HG02884 (cell line): ENCODE data around the gene SLC23A1.

Source experiments
- ATAC-seq: cut with Tn5 transposase; IDR thresholded peaks from one replicate; pipeline ENCODE4 v1.9.1; 2021; ENCODE audit warnings: mild to moderate bottlenecking, moderate library complexity; ENCODE audit not compliant: unreplicated experiment

The SLC23A1 gene

DNA sequence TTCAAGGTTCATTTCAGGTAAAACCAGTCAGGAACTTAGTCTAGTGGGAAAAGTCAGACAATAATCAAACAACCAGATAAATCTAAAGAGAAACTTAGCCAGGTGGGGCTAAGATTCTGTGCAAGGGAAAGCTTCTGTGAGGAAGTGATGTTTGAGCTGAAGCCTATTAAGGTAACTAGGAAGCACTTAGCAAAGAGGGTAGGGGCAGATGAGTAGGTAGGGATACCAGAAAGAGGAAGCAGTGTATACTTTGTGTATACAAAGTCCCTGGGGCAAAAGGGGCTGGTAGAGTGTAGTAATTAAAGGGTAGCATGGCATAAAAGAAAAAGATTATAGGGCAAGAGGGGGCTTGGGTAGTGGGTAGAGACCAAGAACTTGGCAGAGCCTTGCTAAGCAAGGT lies 24.4 kb upstream of the SLC23A1 start:
- ATAC-seq, result no peak

- ATAC-seq, result no peak
Observed at GRCh38 chr5:139406963-139407362, 23.9 kb upstream of the SLC23A1 start.

DNA sequence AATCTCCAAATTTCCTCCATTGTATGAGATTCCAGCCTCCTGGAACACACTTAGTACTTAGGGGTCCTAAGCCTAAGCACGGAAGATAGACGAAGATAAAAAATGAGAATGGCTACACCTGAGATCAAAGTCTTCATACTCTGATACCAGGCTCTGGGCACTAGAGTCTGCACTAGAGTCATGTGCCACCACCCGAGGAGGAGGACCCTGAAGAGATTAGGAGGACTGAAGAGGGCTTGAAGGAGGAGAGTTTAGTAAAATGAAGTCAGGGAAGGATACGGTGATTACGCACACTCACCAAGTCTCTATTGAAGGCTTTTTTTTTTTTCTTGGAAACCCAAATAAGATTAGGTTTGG lies 21.4 kb upstream of the SLC23A1 start:
- no peak for ATAC-seq

DNA sequence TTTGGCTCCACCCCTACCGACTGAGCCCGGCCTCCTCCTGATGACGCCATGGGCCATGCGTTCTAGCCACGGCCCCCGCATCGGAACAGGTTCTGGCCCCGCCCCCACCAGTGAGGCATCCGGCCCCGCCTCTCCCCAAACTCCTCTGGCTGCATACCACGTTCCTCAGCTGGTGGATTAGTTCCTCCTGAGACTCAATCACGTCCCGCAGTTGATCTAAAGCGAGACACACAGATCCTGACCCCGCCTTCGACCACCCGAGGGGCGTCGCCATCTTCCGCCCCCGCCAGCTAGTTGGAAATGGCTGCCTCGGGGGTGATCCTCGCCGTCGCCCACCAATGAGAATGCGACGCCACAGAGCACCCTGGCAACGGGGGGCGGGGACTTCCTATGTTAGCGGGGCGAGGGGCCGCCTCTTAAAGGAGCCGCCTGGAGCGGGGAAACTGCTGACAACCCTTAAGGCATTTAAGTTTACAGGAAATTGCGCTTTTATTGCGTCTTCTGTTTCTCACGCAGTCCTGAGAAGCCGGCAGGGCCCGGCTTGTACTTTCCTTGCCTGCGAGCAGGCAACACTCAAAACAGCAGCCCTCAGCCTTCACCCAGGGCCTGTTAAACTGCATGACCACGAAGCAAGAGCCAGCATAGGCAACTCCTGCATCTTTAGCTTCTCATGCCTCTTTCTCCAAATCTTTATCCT lies 20.8 kb upstream of the SLC23A1 start, which contains the start of gene SPATA24:
SPATA24 (minus strand) TSS at position 303 of the 697 bp plus-strand sequence; CDS start at position 274, 29 bp downstream.
- ATAC-seq, result peak; percentile 78

- peak; percentile 3 for ATAC-seq
Observed at GRCh38 chr5:139403418-139403786, 20.3 kb upstream of the SLC23A1 start.

DNA sequence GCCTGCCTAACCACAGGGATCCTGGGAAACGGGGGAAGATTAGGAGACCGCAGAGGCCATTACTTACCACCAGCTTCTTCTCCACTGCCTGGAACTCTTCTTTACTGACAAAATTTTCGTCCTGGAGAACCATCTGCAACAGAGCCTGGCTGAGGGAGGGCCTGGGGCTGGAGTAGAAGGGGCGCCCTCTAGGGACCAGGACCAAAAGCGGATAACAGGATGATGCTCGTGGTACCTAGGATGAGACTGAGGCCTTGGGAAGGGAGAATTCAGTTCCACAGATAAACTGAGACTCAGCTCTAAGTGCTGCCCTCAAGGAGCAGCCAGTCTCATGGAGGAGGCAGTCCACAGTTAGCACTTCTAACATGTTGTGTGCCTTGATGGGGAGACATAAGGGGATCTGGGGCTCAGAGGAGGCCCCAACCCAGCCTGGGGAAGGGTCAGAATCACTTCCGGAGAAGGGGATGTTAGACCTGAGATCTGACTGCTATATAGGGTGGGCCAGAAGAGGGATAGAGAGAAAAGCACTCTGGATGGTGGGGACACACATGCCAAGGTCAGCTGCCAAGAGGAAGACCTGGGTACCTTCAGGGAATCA lies 19.6 kb upstream of the SLC23A1 start:
- ATAC-seq, result no peak

DNA sequence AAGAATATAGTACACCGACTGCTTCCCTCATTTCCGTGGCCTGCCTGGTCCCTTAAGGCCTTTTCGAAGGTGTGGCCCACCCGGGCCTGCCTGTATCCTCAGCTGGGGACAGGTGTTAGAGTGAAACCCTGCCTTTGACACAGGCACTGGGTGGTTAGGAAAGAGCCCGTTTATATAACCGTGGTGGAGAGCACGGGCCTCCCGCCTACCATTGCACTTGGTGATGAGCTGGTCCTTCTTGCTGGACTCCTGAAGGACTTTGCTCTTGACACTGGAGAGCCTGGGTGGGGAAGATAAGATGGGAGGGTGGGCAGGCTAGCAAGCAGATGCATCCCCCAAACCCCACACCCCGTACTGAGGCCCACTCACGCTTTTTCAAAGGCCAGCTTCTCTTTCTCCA lies 18.4 kb upstream of the SLC23A1 start:
- ATAC-seq, result no peak

DNA sequence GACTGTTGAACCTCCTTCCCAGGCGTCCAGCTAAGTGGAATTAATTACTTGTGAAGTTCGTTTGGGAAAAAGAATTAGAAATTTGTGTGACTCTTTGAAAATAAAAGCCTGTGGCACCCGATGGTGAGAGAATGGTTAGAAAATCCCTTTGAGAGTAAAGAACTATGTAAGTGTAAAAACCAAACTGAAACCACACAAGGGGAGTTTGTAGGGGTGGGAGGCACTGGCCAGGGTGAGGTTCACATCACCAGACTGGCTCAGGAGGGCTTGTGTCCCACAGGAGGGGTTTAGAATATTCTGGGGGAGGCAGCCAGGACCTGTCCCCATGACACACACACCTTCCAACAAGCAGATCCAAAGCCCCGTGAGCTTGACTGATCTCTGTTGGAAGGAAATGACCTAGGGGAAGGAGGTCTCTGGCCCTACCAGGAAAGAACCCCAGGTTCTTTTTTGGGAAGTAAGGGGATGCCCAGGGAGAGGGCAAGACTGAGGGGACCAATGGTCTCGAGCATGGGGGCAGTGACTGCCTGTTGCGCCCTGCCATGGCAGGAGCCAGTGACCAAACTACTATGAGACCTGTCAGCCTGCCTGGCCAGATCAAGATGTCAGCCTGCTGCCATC lies 16.5 kb upstream of the SLC23A1 start:
- ATAC-seq, result peak; percentile 27

GRCh38 chr5:139397921-139398320 lies 14.8 kb upstream of the SLC23A1 start:
- no peak for ATAC-seq

DNA sequence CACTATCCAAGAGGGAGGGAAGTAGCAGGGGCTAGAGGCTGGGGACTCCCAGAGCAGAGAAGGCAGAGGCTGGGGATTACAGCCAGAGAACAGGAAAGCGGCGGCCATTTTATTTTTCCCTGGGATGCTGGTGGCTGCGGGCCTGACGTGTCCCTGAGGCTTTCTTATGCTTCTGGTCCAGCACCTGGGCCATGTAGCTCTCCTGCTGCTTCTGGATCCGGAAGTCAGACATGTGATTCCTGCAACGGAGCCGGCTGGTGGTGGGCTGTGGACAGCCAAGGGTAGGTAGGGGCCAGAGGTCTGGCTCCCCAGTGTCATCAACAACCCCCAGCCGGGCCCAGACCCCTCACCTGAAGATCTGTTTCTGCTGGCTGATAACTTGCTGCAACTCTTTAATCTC lies 13.6 kb upstream of the SLC23A1 start:
- ATAC-seq, result no peak

DNA sequence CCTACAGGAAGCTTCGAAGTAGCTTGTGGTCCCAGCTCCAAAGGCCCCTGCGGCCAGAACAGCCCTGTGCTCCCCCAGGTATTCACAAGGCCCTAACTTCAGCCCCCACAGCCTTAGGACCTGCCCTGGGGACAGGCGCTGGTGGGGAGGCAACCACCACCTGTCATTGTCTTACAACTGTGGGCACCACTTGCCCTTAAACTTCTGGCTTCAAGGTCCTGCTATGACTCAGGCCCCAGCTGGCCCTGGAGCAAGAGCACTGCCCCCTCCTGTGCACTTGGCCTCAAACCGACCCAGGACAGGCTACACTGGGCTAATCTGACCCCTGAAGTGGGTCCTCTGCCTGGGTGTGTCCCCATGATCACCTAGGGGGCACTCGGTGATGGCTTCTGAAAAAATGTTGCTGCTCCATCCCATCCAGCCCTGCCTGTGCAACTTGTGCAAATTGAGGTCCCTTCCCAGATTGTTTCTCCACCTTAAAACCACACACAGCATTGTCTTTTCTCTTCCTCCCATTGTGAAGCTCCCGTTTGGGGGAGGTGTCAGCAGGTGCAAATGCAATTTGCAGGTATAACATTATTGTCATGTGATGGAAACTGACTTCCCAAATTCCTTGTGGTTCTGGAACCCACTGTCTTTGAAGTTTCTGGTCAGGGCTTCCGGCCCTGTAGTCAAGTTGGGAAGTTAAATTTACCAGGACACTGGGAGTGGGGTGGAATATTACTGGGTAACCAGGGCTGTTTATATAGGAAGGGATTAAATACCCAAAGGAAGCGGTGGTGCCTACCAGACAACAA lies 12.9 kb upstream of the SLC23A1 start:
- ATAC-seq, result no peak

- ATAC-seq, result no peak
Observed at GRCh38 chr5:139394654-139395566, 11.8 kb upstream of the SLC23A1 start, which contains the start of gene PROB1. Gene PROB1 (minus strand): TSS chr5:139395104. CDS start chr5:139395081, 23 bp downstream.

DNA sequence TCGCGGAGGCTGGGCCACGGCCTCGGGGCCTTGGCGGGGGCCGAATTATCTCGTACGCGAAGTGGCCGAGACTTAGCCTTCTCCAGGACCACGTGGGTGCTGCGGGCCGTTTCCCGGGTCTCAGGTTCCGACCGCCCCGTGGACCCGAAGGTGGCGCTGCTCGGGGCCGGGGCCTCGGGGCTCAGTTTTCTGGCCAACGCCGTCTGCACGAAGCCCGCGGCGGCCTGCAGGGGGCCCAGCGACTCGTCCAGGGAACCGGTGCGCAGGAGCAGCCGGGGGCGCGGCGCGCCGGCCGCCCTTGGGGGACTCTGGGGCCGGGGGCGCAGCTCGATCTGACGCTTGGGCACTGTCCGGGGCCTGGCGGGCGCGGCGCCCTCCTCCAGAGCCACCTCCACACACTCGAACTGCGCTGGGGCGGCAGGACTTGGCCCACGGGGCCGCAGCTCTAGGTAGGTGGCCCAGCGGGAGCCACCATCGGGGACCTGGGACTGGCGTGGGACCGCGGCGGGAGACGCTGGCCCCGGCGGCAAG lies 11.1 kb upstream of the SLC23A1 start:
- ATAC-seq, result no peak

- no peak for ATAC-seq
Observed at GRCh38 chr5:139393497-139394122, 10.5 kb upstream of the SLC23A1 start.

GRCh38 chr5:139392678-139393496 lies 9.8 kb upstream of the SLC23A1 start:
- peak; percentile 44 for ATAC-seq

- ATAC-seq, result no peak
Observed at GRCh38 chr5:139392324-139392677, 9.2 kb upstream of the SLC23A1 start.

GRCh38 chr5:139391570-139392323 lies 8.7 kb upstream of the SLC23A1 start:
- no peak for ATAC-seq
